Femur (tissue), 1 donor: ENCODE measurements around the gene GCGR.

Experiments
- DNase-seq: peaks from one replicate; pipeline ENCODE4 v3.0.0-alpha.2; 2017

Gene GCGR

GRCh38 chr17:81803728-81804558 is at the start of gene GCGR:
TSS of gene GCGR (plus strand) at chr17:81804150. CDS start at chr17:81809019, 4,869 bp downstream.
- no peak for DNase-seq

- no peak for DNase-seq
Observed at GRCh38 chr17:81792675-81793615, 11.0 kb upstream of the GCGR start.

DNA sequence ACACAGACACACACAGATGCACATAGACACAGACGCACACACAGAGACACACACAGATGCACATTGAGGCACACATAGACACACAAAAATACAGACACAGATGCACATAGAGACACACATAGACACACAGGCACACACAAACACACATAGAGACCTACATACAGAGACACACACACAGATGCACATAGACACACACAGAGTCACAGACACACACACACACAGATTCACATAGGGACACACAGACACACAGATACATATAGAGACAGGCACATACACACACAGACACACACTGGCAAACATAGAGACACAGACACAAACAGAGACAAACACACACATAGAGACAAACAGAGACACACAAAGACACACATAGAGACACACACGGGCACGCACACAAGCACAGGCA is 9.9 kb upstream of the GCGR start:
- no peak for DNase-seq

- DNase-seq: no peak
Observed at GRCh38 chr17:81794509-81794908, 9.4 kb upstream of the GCGR start.

- no peak for DNase-seq
Observed at GRCh38 chr17:81801327-81801726, 2.6 kb upstream of the GCGR start.

GRCh38 chr17:81802048-81802758 is 1.7 kb upstream of the GCGR start:
- DNase-seq: no peak

GRCh38 chr17:81802856-81803643 is 900 bp upstream of the GCGR start:
- DNase-seq: no peak

DNA sequence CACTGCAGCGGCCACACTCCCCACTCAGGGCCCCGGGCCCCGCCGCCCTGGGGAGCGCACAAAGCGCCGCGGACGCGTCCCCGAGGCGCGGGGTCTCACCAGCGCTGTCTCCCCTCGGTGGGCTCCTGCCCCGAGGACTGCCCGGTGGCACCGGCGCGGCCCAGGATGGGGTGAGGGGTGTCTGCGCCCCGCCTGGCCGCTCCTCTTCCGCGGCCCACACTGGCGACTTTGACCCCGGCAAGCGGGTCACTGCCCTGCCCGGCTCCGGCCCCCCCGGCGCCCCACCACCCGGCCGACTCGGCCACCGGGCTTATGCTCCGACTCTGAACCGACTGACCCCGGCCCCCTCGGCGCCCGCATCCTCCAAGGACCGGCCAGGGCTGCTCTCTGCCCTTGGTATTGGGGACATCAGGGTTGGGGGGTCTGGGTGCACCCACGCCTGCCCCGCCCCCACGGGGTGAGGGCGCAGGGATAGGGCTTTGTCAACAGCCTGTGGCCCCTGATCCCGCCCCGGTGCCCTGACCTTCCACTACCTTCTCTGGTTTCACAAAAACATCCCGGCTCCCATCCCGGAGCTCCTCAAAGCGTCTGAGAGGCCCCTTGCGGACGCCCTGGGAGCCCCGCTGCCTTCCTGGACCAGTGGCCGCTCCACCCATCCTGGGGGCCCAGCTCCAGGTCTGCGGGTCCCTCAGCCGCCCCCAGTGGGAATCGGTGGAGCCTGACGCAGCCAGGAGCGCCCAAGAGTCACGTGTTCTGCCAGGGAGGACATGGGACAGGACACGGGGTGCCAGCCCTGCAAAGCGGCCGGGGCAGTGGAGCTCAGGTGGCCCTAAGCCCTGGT is 829 bp downstream of the GCGR start:
- DNase-seq: no peak

GRCh38 chr17:81805707-81806460 is 1.9 kb downstream of the GCGR start:
- DNase-seq: no peak

GRCh38 chr17:81806461-81807209 is 2.7 kb downstream of the GCGR start:
- DNase-seq: no peak

- no peak for DNase-seq
Observed at GRCh38 chr17:81807210-81807719, 3.3 kb downstream of the GCGR start.

- DNase-seq: no peak
Observed at GRCh38 chr17:81807839-81808238, 3.9 kb downstream of the GCGR start.

DNA sequence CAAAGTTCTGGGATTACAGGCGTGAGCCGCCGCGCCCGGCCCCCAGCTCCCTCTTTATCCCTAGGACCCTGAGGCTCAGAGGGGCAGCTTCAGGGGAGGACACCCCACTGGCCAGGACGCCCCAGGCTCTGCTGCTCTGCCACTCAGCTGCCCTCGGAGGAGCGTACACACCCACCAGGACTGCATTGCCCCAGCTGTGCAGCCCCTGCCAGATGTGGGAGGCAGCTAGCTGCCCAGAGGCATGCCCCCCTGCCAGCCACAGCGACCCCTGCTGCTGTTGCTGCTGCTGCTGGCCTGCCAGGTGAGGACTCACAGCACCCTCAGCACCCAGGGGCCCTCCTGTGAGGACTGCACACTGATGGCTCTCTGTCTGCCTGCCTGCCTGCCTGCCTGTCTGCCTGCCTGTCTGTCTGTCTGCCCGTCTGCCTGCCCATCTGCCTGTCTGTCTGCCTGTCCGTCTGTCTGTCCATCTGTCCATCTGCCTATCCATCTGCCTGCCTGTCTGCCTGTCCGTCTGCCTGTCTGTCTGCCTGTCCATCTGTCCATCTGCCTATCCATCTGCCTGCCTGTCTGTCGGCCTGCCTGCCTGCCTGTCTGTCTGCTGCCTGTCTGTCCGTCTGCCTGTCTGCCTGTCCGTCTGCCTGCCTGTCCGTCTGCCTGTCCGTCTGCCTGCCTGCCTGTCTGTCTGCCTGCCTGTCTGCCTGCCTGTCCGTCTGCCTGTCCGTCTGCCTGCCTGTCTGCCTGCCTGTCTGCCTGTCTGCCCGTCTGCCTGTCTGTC is 5.0 kb downstream of the GCGR start:
- DNase-seq: no peak

GRCh38 chr17:81809556-81809998 is 5.6 kb downstream of the GCGR start:
- no peak for DNase-seq

DNA sequence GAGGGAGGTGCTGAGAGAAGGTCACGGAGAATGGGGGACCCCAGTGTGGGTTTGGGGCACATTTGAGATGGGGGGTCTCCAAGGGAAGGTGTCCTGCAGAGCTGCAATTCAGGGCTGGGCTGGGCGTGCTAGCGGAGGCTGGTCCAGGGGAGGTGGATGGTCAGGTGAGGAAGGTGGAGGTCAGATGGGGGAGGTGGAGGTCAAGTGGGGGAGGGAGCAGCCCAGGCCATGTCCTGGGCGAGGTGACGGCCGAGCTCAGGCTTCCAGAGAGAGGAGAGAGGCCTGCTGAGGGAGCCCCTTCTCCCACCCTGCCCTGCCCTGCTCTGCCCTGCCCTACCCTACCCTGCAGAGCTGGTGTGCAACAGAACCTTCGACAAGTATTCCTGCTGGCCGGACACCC is 6.5 kb downstream of the GCGR start:
- DNase-seq: no peak

- no peak for DNase-seq
Observed at GRCh38 chr17:81810892-81811704, 7.1 kb downstream of the GCGR start.

DNA sequence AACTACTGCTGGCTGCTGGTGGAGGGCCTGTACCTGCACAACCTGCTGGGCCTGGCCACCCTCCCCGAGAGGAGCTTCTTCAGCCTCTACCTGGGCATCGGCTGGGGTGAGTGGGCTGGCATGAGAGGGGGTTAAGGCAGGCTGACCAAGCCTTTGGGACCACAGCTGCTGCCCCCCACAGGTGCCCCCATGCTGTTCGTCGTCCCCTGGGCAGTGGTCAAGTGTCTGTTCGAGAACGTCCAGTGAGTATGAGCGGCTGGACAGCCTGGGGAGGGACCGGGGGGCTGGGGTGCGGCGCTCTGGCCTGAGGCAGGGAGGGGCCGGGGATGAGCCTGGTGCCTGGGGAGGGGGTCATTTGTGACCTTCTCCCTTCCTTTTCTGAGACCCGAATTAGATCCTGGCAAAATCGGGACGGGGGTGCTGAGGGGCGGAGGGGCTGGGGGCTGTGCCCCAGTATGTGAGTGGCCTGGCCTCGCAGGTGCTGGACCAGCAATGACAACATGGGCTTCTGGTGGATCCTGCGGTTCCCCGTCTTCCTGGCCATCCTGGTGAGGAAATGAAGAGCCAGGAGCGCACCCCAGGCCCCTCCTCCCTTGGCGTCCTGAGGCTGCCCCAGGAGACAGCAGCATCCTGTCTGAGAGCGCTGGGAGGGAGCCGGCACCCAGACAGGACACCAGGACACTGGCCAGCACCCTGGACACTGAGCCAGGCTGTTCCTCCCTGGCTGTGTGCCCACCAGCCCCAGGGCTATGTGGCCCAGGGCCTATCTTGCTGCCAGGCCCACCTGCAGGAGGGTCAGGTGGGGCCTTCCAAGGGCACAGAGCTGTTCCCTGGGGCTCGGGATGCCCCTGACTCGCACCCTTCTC is 8.0 kb downstream of the GCGR start:
- no peak for DNase-seq
